Bladder microvascular endothelial cell (primary cell): ENCODE results near the gene ACVRL1. TPM values are rescaled to one million over a fixed set of nuclear protein-coding genes. Genes with fewer than 3 reads are reported as not detected.

Experiments used
- total RNA-seq: library from RNA; depleted of rRNA; stranded (reverse); fragments of >200 nt; gene quantifications from 2 replicates; pipeline ENCODE4 v1.2.3, GENCODE V29; 2014

Gene ACVRL1
- 413 and 443 TPM in 2 replicates for total RNA-seq

DNA sequence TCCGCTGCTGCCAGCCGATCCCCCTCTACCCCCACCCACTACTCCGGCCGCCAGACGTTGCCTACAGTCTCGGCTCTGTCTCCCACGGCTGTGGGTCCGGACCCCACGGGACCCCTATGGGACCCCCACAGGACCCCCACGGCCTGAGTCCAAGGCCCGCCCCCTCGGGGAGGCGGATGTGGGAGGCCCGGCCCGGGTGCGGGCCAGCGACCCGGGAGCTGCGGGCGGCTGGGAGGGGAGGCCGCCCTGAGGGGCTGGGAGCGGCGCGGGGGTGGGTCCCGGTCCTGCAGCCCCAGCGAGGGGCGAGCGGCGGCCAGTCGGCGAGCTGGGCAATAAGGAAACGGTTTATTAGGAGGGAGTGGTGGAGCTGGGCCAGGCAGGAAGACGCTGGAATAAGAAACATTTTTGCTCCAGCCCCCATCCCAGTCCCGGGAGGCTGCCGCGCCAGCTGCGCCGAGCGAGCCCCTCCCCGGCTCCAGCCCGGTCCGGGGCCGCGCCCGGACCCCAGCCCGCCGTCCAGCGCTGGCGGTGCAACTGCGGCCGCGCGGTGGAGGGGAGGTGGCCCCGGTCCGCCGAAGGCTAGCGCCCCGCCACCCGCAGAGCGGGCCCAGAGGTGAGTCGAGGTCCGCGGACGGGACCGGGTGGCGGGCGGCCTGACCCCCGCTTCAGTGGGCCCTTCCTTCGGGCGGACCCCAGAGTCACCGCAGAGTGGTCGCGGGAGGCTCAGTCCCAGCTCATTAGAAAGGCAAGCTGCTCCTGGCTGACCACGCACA is at the start of gene ACVRL1:
Gene ACVRL1 (plus strand): TSS at position 422 of the 773 bp plus-strand sequence. CDS start 4,971 bp downstream, outside the sequence.

DNA sequence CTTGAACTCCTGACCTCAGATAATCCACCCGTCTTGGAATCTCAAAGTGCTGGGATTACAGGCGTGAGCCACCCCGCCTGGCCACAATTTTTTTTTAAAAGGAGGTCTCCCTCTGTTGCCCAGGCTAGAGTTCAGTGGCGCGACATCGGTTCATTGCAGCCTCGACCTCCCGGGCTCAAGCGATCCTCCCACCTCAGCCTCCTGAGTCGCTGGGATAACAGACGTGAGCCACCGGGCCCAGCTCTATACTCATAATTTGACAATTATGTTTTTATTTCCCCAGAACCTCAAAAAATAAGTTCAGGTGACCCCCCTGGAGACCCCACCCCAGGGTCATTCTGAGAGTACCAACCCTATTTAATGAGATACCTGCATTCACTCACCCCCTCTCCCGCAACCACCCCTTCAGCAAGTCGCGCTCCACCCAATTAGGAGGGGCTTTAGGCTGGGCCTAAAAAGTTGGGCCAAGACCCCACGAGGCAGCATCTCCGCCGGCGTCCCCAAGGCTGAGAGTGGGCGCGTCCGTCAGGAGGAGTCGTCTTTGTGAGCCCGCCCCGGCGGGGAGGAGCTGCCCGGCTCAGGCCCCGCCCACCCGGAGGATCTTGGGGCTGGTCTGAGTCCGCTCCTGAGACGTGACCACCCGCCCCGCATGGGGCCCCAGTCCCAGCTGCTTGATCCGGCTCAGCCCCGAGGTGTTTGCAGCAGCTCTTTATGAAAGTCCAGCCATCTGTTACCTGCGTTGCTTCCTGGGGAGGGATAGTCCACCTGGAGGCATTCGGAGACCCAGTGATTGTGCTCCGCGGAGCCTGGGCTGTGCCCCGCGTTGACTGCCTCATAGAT is 19.6 kb upstream of the ACVRL1 start, which contains the start of gene ANKRD33:
Gene ANKRD33 (plus strand): TSS at position 628 of the 840 bp plus-strand sequence. CDS start 84 bp downstream, at position 712.

DNA sequence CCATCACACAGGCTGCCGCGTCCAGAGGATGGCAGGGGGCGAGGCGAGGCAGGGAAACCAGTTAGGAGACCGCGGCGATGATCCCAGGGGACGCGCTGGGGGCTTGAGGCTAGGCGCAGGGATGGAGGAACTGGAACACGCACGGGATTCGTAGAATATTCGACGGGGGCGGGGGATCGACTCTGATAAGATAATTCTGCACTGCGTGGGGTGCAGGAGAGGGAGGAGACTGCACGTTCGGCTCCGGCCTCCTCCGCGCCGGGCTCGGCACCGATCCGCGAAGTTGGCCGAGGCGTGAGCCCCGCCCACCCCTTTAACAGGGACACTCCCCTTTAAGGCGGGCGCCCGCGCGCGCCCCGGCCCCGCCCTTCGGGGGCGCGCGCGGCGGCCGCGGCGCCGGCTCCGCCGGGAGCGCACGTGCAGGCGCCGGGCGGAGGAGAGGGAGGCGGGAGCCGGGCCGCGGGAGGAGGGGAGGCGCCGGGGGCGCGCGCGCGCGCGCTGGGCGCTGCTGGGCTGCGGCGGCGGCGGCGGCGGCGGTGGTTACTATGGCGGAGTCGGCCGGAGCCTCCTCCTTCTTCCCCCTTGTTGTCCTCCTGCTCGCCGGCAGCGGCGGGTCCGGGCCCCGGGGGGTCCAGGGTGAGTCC is 44.0 kb downstream of the ACVRL1 start, which contains the start of gene ACVR1B:
Gene ACVR1B (plus strand): TSS at position 501 of the 644 bp plus-strand sequence. CDS start 45 bp downstream, at position 546.

Other genes with a start within 250 kb of the ACVRL1 start
- gene FIGNL2, start 58.8 kb upstream of the ACVRL1 start, total RNA-seq, result 0.16 and 0.31 TPM in 2 replicates
- gene ANKRD33, start 19.4 kb upstream of the ACVRL1 start, total RNA-seq, result 0.16 TPM in 1 of 2 replicates, not detected in the other
- gene ACVR1B, start 44.2 kb downstream of the ACVRL1 start, total RNA-seq, result 8.1 and 18.4 TPM in 2 replicates
- gene TAMALIN, start 99.4 kb downstream of the ACVRL1 start, total RNA-seq, result 32.1 and 46.0 TPM in 2 replicates
- gene NR4A1, start 143.9 kb downstream of the ACVRL1 start, total RNA-seq, result 0.49 and 0.94 TPM in 2 replicates
- 70.1 and 82.4 TPM in 2 replicates for gene ATG101, start 162.5 kb downstream of the ACVRL1 start, total RNA-seq
- under 0.01 and 0.13 TPM in 2 replicates for gene SMIM41, start 172.2 kb downstream of the ACVRL1 start, total RNA-seq